ENCODE data around the gene SIGLEC1. TPM values are rescaled to one million over a fixed set of nuclear protein-coding genes. Genes with fewer than 3 reads are reported as not detected.

The SIGLEC1 gene
- total RNA-seq, 4 donors from 2014 or later = 5.2 to 33.9 (median 13.1) TPM

DNA sequence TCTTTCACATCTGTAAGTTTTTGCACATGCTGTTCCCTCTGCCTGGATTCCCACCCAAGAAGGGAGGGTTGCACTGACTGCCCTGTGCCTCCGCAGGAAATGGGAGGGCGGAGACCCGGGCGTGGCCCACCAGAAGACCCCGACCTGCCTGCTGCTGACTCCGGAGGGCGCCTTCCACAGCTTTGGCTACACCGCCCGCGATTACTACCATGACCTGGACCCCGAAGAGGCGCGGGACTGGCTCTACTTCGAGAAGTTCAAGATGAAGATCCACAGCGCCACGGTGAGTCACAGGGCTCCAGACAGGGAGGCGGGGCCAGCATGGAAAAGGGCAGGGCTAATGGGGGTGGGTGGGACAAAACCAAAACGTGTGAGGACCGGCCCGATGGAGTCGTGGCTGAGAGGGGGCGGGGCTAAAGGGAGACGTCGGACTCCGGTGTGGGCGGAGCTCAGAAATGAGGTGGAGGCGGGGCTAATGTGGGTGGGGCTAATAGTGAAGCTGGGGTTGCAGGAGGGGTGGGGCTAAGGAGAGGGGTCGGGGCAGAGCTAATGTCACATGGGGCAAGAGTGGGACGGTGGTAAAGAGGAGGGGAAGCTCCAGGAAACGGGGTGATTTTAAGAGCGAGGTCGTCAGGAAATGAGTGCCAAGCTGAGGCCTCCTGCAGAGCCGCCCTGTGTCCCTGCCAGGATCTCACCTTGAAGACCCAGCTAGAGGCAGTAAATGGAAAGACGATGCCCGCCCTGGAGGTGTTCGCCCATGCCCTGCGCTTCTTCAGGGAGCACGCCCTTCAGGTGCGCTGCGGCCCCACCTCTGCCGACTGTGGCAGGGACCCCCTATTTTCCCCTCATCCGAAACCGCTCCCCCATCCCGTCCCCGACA, 32.6 kb upstream of the SIGLEC1 start:
- Histone ChIP-seq H3K36me3 (peaks cover 0 to 41% (median 0%) of the 10 kb centered on the region in 3 donors), H3K27ac (no peak overlapping the region), H3K9me3 (no peaks in the 10 kb centered on the region), H3K4me1 (peaks cover 0 to 25% (median 0%) of the 10 kb centered on the region in 4 donors), H3K4me3 (no peak overlapping the region), H3K27me3 (peaks cover 0 to 11% of the 10 kb centered on the region in 2 donors)
- TF ChIP-seq, protein P1, sequence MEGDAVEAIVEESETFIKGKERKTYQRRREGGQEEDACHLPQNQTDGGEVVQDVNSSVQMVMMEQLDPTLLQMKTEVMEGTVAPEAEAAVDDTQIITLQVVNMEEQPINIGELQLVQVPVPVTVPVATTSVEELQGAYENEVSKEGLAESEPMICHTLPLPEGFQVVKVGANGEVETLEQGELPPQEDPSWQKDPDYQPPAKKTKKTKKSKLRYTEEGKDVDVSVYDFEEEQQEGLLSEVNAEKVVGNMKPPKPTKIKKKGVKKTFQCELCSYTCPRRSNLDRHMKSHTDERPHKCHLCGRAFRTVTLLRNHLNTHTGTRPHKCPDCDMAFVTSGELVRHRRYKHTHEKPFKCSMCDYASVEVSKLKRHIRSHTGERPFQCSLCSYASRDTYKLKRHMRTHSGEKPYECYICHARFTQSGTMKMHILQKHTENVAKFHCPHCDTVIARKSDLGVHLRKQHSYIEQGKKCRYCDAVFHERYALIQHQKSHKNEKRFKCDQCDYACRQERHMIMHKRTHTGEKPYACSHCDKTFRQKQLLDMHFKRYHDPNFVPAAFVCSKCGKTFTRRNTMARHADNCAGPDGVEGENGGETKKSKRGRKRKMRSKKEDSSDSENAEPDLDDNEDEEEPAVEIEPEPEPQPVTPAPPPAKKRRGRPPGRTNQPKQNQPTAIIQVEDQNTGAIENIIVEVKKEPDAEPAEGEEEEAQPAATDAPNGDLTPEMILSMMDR (IDR thresholded peaks at IDR 0.05) = no peak
- TF ChIP-seq EP300 (IDR thresholded peaks at IDR 0.05) = no peak
- WGBS, 2 donors = 30 to 41% methylated on average over 41 to 45 of the region's 45 CpGs
- peak; percentile 43 to 49 for DNase-seq (ENCODE audit: low spot score in 2 of 2)

DNA sequence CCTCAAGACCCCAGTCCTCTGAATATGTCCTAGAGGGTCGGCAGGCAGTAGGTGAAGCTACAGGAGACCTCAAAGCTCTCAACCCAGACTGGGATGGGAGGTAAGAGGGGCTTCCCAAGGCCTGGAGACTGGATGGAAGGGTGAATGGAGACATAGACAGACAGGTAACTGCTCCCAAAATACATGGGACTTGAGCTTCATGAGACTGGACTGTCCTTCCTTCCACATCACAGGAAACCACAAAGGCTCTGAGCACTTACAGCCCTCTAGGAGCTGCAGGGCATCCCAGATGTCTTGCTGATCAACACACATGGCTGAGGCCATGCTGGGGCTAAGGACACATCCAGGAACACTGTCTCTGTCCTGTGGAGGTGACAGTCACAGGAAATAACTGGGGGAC, 31.6 kb upstream of the SIGLEC1 start:
- TF ChIP-seq EP300 (IDR thresholded peaks at IDR 0.05) (no peak), POLR2A (IDR thresholded peaks at IDR 0.05) (no peak)
- TF ChIP-seq, protein P1 (IDR thresholded peaks at IDR 0.05) = no peak
- no peak overlapping the region for H3K27ac ChIP-seq
- DNase-seq (ENCODE audit: low spot score in 2 of 2) = no peak
- H3K4me3 ChIP-seq = no peak overlapping the region
- H3K4me1 ChIP-seq = peaks cover 0 to 24% (median 0%) of the 10 kb centered on the region in 4 donors
- H3K9me3 ChIP-seq = no peaks in the 10 kb centered on the region
- WGBS, 2 donors = 93 to 96% methylated on average over 1 of the region's 1 CpG
- peaks cover 0 to 11% of the 10 kb centered on the region in 2 donors for H3K27me3 ChIP-seq
- peaks cover 0 to 33% (median 0%) of the 10 kb centered on the region in 3 donors for H3K36me3 ChIP-seq

DNA sequence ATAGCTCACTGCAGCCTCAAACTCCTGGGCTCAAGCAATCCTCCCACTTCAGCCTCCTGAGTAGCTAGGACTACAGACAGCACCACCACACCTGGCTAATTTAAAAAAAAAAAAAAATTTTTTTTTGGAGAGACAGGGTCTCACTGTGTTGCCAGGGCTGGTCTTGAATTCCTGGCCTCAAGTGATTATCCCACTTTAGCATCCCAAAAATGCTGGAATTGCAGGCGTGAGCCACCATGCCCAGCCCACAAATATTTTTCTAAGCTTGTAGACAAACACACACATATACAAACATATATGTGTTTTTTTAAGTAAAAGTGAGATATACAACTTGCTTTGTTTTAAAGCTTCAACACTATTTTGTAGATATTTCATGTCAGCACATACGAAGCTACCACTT, 30.9 kb upstream of the SIGLEC1 start:
- Histone ChIP-seq H3K4me3 (no peak overlapping the region), H3K4me1 (peaks cover 0 to 28% (median 0%) of the 10 kb centered on the region in 4 donors), H3K36me3 (peaks cover 0 to 25% (median 0%) of the 10 kb centered on the region in 3 donors), H3K27ac (no peak overlapping the region), H3K9me3 (no peaks in the 10 kb centered on the region), H3K27me3 (peaks cover 0 to 11% of the 10 kb centered on the region in 2 donors)
- 79 to 90% methylated on average over 2 of the region's 2 CpGs for WGBS, 2 donors
- DNase-seq (ENCODE audit: low spot score in 2 of 2) = no peak
- TF ChIP-seq, protein P1 (IDR thresholded peaks at IDR 0.05) = no peak
- TF ChIP-seq EP300 (IDR thresholded peaks at IDR 0.05) = no peak
- no peak for TF ChIP-seq POLR2A (IDR thresholded peaks at IDR 0.05)

DNA sequence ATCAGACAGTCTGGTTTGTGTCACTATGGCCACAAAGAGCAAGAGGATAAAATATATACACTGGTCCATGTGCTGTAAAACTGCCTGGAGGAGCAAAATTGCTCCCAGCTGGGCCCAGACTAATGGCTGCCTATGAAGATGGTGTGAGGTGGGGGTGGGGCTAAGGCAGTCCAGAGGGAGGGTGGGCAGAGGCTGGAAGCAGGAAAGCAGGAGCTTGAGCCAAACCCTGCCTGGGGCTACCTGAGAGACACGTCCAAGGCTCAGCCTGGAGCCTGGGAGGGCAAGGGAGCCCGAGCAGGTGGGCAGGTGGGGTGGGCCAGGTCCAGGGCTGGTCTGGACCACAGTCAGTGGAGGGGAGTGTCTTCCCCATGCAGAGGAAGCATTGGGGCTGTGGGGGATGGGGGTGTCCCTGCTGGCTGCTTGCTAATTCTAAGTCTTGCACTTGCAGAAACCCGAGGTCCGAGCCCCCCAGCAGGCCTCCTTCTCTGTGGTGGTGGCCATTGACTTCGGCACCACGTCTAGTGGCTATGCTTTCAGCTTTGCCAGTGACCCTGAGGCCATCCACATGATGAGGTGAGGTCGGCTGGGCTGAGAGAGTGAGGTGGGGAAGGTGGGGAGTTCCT, 29.5 kb upstream of the SIGLEC1 start:
- Histone ChIP-seq H3K4me1 (peaks cover 0 to 33% (median 0%) of the 10 kb centered on the region in 4 donors), H3K4me3 (no peak overlapping the region), H3K36me3 (peaks cover 0 to 14% (median 0%) of the 10 kb centered on the region in 3 donors), H3K9me3 (no peaks in the 10 kb centered on the region), H3K27me3 (peaks cover 0 to 11% of the 10 kb centered on the region in 2 donors), H3K27ac (no peak overlapping the region)
- TF ChIP-seq, protein P1 (IDR thresholded peaks at IDR 0.05) = no peak
- TF ChIP-seq POLR2A (IDR thresholded peaks at IDR 0.05) (no peak), EP300 (IDR thresholded peaks at IDR 0.05) (no peak)
- no peak for DNase-seq (ENCODE audit: low spot score in 2 of 2)
- 68 to 72% methylated on average over 7 of the region's 7 CpGs for WGBS, 2 donors
